H1 (cell line): Measurements from ENCODE around the gene TACSTD2. TPM values are rescaled to one million over a fixed set of nuclear protein-coding genes. Genes with fewer than 3 reads are reported as not detected.
A peak's percentile ranks its signal among the peaks of the same experiment; 100 is the strongest.

Experiments used
- CTCF ChIA-PET: fragments of 300-600 bp; sonication (Branson Sonifier 250); formaldehyde crosslinking; loops from one replicate; lab custom pipeline; 2021; ENCODE audit not compliant: partially characterized antibody; lab: Charles Lee
- POLR2A ChIA-PET: fragments of 300-600 bp; sonication (Branson Sonifier 250); formaldehyde crosslinking; loops from one replicate; lab custom pipeline; 2021; ENCODE audit warnings: inconsistent platforms; ENCODE audit not compliant: partially characterized antibody; lab: Charles Lee
- DNase-seq, 2 experiments: peaks; one replicate each; pipeline versions ENCODE4 v3.0.0 to v3.0.0-alpha.2; 2010 to 2022; ENCODE audit warnings: low spot score in 2 of 2, low read depth in 1 of 2, mixed read lengths in 1 of 2
- FAIRE-seq: peaks from 2 replicates; lab custom pipeline; 2011; peaks lifted over from hg19 to GRCh38; lab: Jason Lieb, UNC
- H2AFZ ChIP-seq: 2 replicates; pipeline ENCODE4 v1.8.1; 2012; ENCODE audit warnings: low read length, inconsistent platforms
- H2AK5ac ChIP-seq: 2 replicates; pipeline ENCODE4 v1.6.1; 2013; ENCODE audit warnings: low read depth, low read length
- H2BK120ac ChIP-seq: replicated peaks from 2 replicates; pipeline ENCODE3; 2013; ENCODE audit warnings: low read depth, low read length, inconsistent platforms
- H2BK12ac ChIP-seq: 2 replicates; pipeline ENCODE4 v1.6.1; 2013; ENCODE audit warnings: low read depth, low read length
- H2BK15ac ChIP-seq: 2 replicates; pipeline ENCODE4 v1.6.1; 2013; ENCODE audit warnings: low read length
- H2BK20ac ChIP-seq: 2 replicates; pipeline ENCODE4 v1.6.1; 2013; ENCODE audit warnings: low read length
- H2BK5ac ChIP-seq: 2 replicates; pipeline ENCODE4 v1.6.1; 2013; ENCODE audit warnings: low read depth, low read length
- H3K14ac ChIP-seq: 2 replicates; pipeline ENCODE4 v1.6.1; 2013; ENCODE audit warnings: inconsistent platforms; ENCODE audit not compliant: insufficient read length
- H3K18ac ChIP-seq: 2 replicates; pipeline ENCODE4 v1.6.1; 2013; ENCODE audit warnings: low read length; ENCODE audit errors: extremely low read depth
- H3K23ac ChIP-seq: 2 replicates; pipeline ENCODE4 v1.6.1; 2013; ENCODE audit warnings: inconsistent platforms; ENCODE audit not compliant: insufficient read length
- H3K23me2 ChIP-seq: 2 replicates; pipeline ENCODE4 v1.6.1; 2013; ENCODE audit warnings: low read depth, low read length
- H3K27ac ChIP-seq: 2 replicates; pipeline ENCODE4 v1.6.1; 2011; ENCODE audit warnings: low read depth, low read length, inconsistent platforms
- H3K27me3 ChIP-seq, 4 experiments: replicated peaks in 1 of 4; 1 replicate in 1 of 4; 2 replicates in 3 of 4; pipeline versions ENCODE4 v1.6.1 to v1.8.1; 2011 to 2013; ENCODE audit warnings: low read length in 3 of 4, mild to moderate bottlenecking in 3 of 4, inconsistent platforms in 2 of 4, mixed read lengths in 2 of 4, moderate library complexity in 1 of 4; ENCODE audit not compliant: control insufficient read depth in 3 of 4, insufficient read depth in 3 of 4; ENCODE audit errors: extremely low read depth in 1 of 4
- H3K36me3 ChIP-seq, 4 experiments: 2 replicates each; pipeline versions ENCODE4 v1.6.1 to v1.8.1; 2011 to 2013; ENCODE audit warnings: mild to moderate bottlenecking in 4 of 4, low read length in 3 of 4, moderate library complexity in 2 of 4, control low read depth in 1 of 4, inconsistent platforms in 1 of 4; ENCODE audit not compliant: insufficient read depth in 4 of 4, control insufficient read depth in 2 of 4
- H3K4ac ChIP-seq: replicated peaks from 2 replicates; pipeline ENCODE3; 2013; ENCODE audit warnings: low read length, low read depth, mixed read lengths, inconsistent platforms; ENCODE audit not compliant: insufficient read length
- H3K4me1 ChIP-seq, 4 experiments: replicated peaks in 1 of 4; 1 replicate in 1 of 4; 2 replicates in 3 of 4; pipeline versions ENCODE4 v1.6.1 to v1.8.1; 2011 to 2013; ENCODE audit warnings: low read length in 3 of 4, inconsistent platforms in 2 of 4, mixed read lengths in 1 of 4; ENCODE audit not compliant: insufficient read depth in 4 of 4, control insufficient read depth in 3 of 4
- H3K4me2 ChIP-seq, 2 experiments: 2 replicates each; pipeline versions ENCODE4 v1.6.1 to v1.8.1; 2011 to 2013; ENCODE audit warnings: low read depth in 2 of 2, low read length in 2 of 2, control low read depth in 1 of 2, inconsistent platforms in 1 of 2, mild to moderate bottlenecking in 1 of 2; ENCODE audit not compliant: insufficient read depth in 1 of 2
- H3K4me3 ChIP-seq, 4 experiments: fragments of 200-600, 300-600 bp in 1 of 4; sonication (generic), shearing (Covaris generic), sonication (Bioruptor Twin) in 1 of 4; 2 replicates each; pipeline versions ENCODE4 v1.5.1 to v1.8.1; 2011 to 2016; ENCODE audit warnings: low read length in 4 of 4, low read depth in 3 of 4, control low read depth in 2 of 4, inconsistent platforms in 2 of 4, mild to moderate bottlenecking in 2 of 4, mixed read lengths in 1 of 4, moderate library complexity in 1 of 4; ENCODE audit not compliant: insufficient read depth in 2 of 4; ENCODE audit errors: extremely low read depth in 1 of 4
- H3K56ac ChIP-seq: replicated peaks from 2 replicates; pipeline ENCODE3; 2013; ENCODE audit warnings: low read depth, mild to moderate bottlenecking, mixed read lengths, low read length, inconsistent platforms; ENCODE audit not compliant: insufficient read length
- H3K79me1 ChIP-seq: 2 replicates; pipeline ENCODE4 v1.6.1; 2013; ENCODE audit warnings: low read depth, low read length, control low read depth
- H3K79me2 ChIP-seq, 2 experiments: 2 replicates each; pipeline versions ENCODE4 v1.6.1 to v1.8.1; 2012 to 2013; ENCODE audit warnings: low read length in 2 of 2, mild to moderate bottlenecking in 2 of 2, inconsistent platforms in 1 of 2; ENCODE audit not compliant: insufficient read depth in 2 of 2, control insufficient read depth in 1 of 2
- H3K9ac ChIP-seq, 4 experiments: replicated peaks in 1 of 4; 1 replicate in 1 of 4; 2 replicates in 3 of 4; pipeline versions ENCODE4 v1.6.1 to v1.8.1; 2011 to 2013; ENCODE audit warnings: low read depth in 3 of 4, low read length in 3 of 4, control low read depth in 2 of 4, mild to moderate bottlenecking in 2 of 4, moderate library complexity in 2 of 4, inconsistent platforms in 1 of 4; ENCODE audit errors: extremely low read depth in 1 of 4
- H3K9me3 ChIP-seq, 2 experiments: 2 replicates each; pipeline versions ENCODE4 v1.6.1 to v1.8.1; 2012 to 2013; ENCODE audit warnings: mild to moderate bottlenecking in 2 of 2, moderate library complexity in 2 of 2, control low read depth in 1 of 2, inconsistent platforms in 1 of 2, low read depth in 1 of 2, low read length in 1 of 2, mixed read lengths in 1 of 2; ENCODE audit not compliant: insufficient read depth in 2 of 2
- H4K20me1 ChIP-seq, 2 experiments: replicated peaks in 1 of 2; 2 replicates each; pipeline versions ENCODE3 to v1.8.1; 2011 to 2013; ENCODE audit warnings: inconsistent platforms in 2 of 2, low read length in 2 of 2, mild to moderate bottlenecking in 1 of 2; ENCODE audit not compliant: insufficient read depth in 2 of 2, control insufficient read depth in 1 of 2
- H4K5ac ChIP-seq: 2 replicates; pipeline ENCODE4 v1.6.1; 2013; ENCODE audit warnings: low read length, low read depth, mixed read lengths, inconsistent platforms; ENCODE audit not compliant: insufficient read length
- H4K8ac ChIP-seq: 2 replicates; pipeline ENCODE4 v1.8.0; 2013; ENCODE audit warnings: mild to moderate bottlenecking, moderate library complexity, low read length, inconsistent platforms; ENCODE audit not compliant: insufficient read depth; ENCODE audit errors: extremely low read depth
- H4K91ac ChIP-seq: replicated peaks from 2 replicates; pipeline ENCODE3; 2013; ENCODE audit warnings: low read length, mixed read lengths, inconsistent platforms; ENCODE audit not compliant: insufficient read length
- ATF3 ChIP-seq: IDR thresholded peaks from 2 replicates; pipeline ENCODE4 v1.6.1; 2011; ENCODE audit warnings: low read depth, mild to moderate bottlenecking, low read length; ENCODE audit not compliant: insufficient read depth
- BRCA1 ChIP-seq: IDR thresholded peaks from 2 replicates; pipeline ENCODE4 v1.6.1; 2012; ENCODE audit warnings: low read depth, low read length, improper control_type of control experiment
- CHD1 ChIP-seq: IDR thresholded peaks from 2 replicates; pipeline ENCODE4 v1.6.1; 2012; ENCODE audit warnings: low read depth, low read length, improper control_type of control experiment
- JUND ChIP-seq: IDR thresholded peaks from 2 replicates; pipeline ENCODE4 v1.6.1; 2011; ENCODE audit warnings: mild to moderate bottlenecking, improper control_type of control experiment, low read length
- PHF8 ChIP-seq: fragments of 200-600 bp; sonication (generic); conservative IDR thresholded peaks from 2 replicates; pipeline ENCODE4 v1.7.1; 2012; ENCODE audit warnings: low read depth, mild to moderate bottlenecking, inconsistent platforms, low read length, moderate library complexity
- POLR2A ChIP-seq, 2 experiments: IDR thresholded peaks; 1 replicate in 1 of 2; 2 replicates in 1 of 2; pipeline ENCODE4 v1.6.1; 2011; ENCODE audit warnings: low read depth in 2 of 2, low read length in 2 of 2, mild to moderate bottlenecking in 2 of 2; ENCODE audit errors: control extremely low read depth in 1 of 2
- RFX5 ChIP-seq: IDR thresholded peaks from 2 replicates; pipeline ENCODE4 v1.6.1; 2011; ENCODE audit warnings: low read depth, low read length, improper control_type of control experiment, borderline replicate concordance
- SIX5 ChIP-seq: IDR thresholded peaks from 2 replicates; pipeline ENCODE4 v1.6.1; 2011; ENCODE audit warnings: mild to moderate bottlenecking, low read depth, low read length
- USF2 ChIP-seq: IDR thresholded peaks from 2 replicates; pipeline ENCODE4 v1.6.1; 2011; ENCODE audit warnings: low read length, improper control_type of control experiment
- WGBS, 2 experiments: shearing (Covaris generic) in 1 of 2; methylation state at CpG; one replicate each; pipeline versions ENCODE4 v1.1.6 to v1.1.7; 2013 to 2015; ENCODE audit warnings: low lambda C conversion rate in 2 of 2, mixed read lengths in 2 of 2, inconsistent platforms in 1 of 2, low coverage in 1 of 2, missing lambda C conversion rate in 1 of 2; ENCODE audit not compliant: insufficient replicate concordance in 2 of 2, insufficient coverage in 1 of 2, insufficient read length in 1 of 2; ENCODE audit errors: extremely low coverage in 1 of 2, missing lambda C conversion rate in 1 of 2; 5-methylcytosine and 5-hydroxymethylcytosine counted together
- polyA plus RNA-seq, 7 experiments: library from polyadenylated mRNA; depleted of rRNA in 3 of 7; stranded (reverse) in 5 of 7; unstranded in 2 of 7; fragments of >200 nt in 5 of 7; fragments of 200-250 nt in 2 of 7; gene quantifications; 1 replicate in 5 of 7; 2 replicates in 1 of 7; 4 replicates in 1 of 7; pipeline versions ENCODE4 v1.2.1 to v1.2.3, GENCODE V29; 2011 to 2013; ENCODE audit warnings: missing spikeins in 2 of 7, mixed read lengths in 2 of 7
- total RNA-seq: library from RNA; stranded (reverse); fragmentation: NEBNext Ultra II Directional; extraction: Animal tissue kit (Norgen Biotek cat#: 25700); gene quantifications from 2 replicates; pipeline ENCODE4 v1.2.1, GENCODE V29; 2021

Gene TACSTD2
- total and polyA plus RNA-seq, 2 of the 8 experiments (the other 6 are each of a cell fraction or from before 2014, with no cell fraction given), result 0.76 to 0.85 TPM

DNA sequence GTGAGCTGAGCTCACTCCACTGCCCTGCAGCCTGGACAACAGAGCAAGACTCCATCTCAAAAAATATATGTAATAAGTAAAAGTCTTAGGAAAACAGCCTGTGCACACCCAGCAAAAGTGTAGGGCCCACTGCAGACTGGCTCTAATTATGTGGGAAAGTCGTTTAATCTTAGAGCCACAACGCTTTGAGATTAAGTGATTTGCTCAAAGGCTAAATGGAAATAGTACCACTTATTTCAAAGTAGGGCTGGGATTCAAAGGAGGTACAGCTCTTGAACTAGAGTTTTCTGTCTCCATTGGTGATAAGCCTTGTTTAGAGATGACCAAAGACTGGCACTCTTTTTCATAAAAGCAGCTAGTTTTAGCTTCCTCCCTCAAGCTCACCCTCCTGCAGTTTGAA is 2.2 kb downstream of the TACSTD2 start:
- Histone ChIP-seq H2BK20ac (no peak overlapping the region), H3K36me3 (peaks cover 0 to 6% (median 0%) of the 10 kb centered on the region in 4 experiments; a peak in 1 of 8 replicates), H3K4me3 (no peak overlapping the region), H2AFZ (no peak overlapping the region), H4K8ac (no peak overlapping the region), H3K56ac (no peak overlapping the region), H3K4me2 (no peak overlapping the region), H4K91ac (no peak overlapping the region), H3K18ac (no peak overlapping the region), H3K4me1 (peaks cover 0 to 5% (median 1%) of the 10 kb centered on the region in 4 experiments; a peak in 3 of 7 replicates), H2BK120ac (no peak overlapping the region), H3K4ac (no peak overlapping the region), H2BK15ac (no peak overlapping the region), H4K20me1 (no peaks in the 10 kb centered on the region), H2AK5ac (no peak overlapping the region), H3K79me1 (no peaks in the 10 kb centered on the region), H2BK12ac (no peak overlapping the region), H3K27ac (no peak overlapping the region), H3K23me2 (peaks cover 4% of the 10 kb centered on the region; the same call in 1 of the 2 replicates), H3K79me2 (no peaks in the 10 kb centered on the region), H3K9me3 (peaks cover 0 to 8% of the 10 kb centered on the region in 2 experiments; a peak in 2 of 4 replicates), H3K14ac (no peak overlapping the region), H3K23ac (no peak overlapping the region), H2BK5ac (no peak overlapping the region), H3K27me3 (peaks cover 10 to 33% (median 25%) of the 10 kb centered on the region in 4 experiments), H3K9ac (no peak overlapping the region), H4K5ac (no peak overlapping the region)
- ChIA-PET POLR2A (no interaction called here), CTCF (interaction anchor here (0.6 kb wide), 1 partner anchor 503 kb away, joined by 3 read pairs; no protein-coding TSS in a partner anchor)
- no peak for TF ChIP-seq CHD1
- TF ChIP-seq BRCA1, result no peak
- TF ChIP-seq POLR2A (IDR thresholded peaks at IDR 0.05; ENCODE audit: control extremely low read depth in 1 of 2, low read depth in 2 of 2, low read length in 2 of 2), result no peak
- TF ChIP-seq ATF3, result no peak
- TF ChIP-seq PHF8, result no peak
- TF ChIP-seq USF2, result no peak
- TF ChIP-seq SIX5, result no peak
- no peak for TF ChIP-seq JUND
- TF ChIP-seq RFX5, result no peak
- DNase-seq (peak in 1 of 2 experiments; percentile 1), FAIRE-seq (no peak)
- 98% methylated on average over 2 of the region's 2 CpGs; no CpG with 5 or more reads in 1 of the 2 experiments for WGBS, 2 experiments
